ENCODE measurements around the gene FAM193B.

FAM193B gene

DNA sequence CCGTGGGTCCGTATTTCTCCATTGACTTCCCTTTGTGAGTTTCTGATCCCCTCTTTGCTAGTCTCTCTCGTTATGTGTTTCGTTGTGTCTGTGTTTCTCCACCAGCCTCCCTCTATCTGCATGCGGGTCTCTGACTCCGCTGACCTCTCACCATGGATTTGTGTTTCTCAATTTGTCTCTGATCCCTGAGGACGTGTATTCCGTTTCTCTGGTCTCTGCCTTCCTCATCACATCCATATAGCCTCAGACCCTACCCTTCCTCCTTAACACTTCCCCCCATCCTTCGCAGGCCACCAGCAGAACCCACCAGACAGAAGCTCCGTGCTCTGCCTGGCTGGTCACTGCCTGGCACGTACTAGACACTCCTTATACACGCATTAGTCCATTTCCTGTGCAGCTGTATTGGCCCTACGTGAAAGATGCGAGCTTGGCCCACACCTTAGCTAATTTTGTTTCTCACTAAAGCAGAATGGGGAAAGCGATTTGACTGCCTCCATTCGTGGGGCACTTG is 46.2 kb upstream of the FAM193B start:
- H3K4me3 ChIP-seq (ENCODE audit: low read depth, low read length): peak overlapping the region; percentile 75
- peak; percentile 13 for DNase-seq (ENCODE audit: low read depth, low spot score)
- in situ Hi-C loops (cut with HindIII; ENCODE audit: low sequenced_read_pairs): no loop called here
- TF ChIP-seq, protein P1, sequence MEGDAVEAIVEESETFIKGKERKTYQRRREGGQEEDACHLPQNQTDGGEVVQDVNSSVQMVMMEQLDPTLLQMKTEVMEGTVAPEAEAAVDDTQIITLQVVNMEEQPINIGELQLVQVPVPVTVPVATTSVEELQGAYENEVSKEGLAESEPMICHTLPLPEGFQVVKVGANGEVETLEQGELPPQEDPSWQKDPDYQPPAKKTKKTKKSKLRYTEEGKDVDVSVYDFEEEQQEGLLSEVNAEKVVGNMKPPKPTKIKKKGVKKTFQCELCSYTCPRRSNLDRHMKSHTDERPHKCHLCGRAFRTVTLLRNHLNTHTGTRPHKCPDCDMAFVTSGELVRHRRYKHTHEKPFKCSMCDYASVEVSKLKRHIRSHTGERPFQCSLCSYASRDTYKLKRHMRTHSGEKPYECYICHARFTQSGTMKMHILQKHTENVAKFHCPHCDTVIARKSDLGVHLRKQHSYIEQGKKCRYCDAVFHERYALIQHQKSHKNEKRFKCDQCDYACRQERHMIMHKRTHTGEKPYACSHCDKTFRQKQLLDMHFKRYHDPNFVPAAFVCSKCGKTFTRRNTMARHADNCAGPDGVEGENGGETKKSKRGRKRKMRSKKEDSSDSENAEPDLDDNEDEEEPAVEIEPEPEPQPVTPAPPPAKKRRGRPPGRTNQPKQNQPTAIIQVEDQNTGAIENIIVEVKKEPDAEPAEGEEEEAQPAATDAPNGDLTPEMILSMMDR (IDR thresholded peaks at IDR 0.05; ENCODE audit: low read depth, low read length): no peak

DNA sequence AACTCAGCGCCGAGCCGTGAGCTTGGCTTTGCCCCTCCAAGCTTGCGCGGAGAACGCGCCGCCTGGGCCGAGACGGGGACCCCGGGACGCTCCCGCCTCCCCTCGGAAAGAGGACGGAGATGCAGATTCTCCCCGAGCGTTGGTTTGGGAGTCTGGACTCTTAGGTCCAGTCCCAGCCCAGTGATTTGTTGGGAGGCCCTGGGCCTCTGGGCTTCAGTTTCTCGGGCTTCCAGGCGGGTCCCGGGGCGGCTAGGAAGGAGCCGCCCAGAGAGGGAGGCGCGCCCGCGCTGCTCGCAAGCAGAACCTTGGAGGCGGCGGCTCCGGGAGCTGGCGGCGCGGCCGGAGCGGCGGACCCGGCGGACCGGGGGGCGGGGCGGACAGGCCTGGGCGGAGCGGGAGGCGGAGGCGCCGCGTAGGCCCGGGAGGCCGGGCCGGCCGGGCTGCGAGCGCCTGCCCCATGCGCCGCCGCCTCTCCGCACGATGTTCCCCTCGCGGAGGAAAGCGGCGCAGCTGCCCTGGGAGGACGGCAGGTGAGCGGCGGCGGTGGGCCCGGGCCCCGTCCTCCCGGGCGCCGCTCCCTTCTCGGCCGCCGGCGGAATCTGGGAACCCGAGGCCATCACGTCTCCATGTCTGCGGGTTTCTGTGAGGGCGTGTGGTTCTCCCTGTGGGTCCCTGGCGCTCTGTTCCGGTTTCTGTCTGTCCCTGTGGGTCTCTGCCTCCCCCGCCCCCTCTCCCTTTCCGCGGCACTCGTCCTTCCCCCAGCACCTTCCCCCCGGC is 45.6 kb upstream of the FAM193B start, which contains the start of gene B4GALT7:
Gene B4GALT7 (plus strand): TSS at position 402 of the 777 bp plus-strand sequence. CDS start 79 bp downstream, at position 481.
- TF ChIP-seq, protein P1 (IDR thresholded peaks at IDR 0.05; ENCODE audit: low read depth, low read length): no peak
- in situ Hi-C loops (cut with HindIII; ENCODE audit: low sequenced_read_pairs): no loop called here
- peak; percentile 71 for DNase-seq (ENCODE audit: low read depth, low spot score)
- peak within 1 kb of the TSS; percentile 75 for H3K4me3 ChIP-seq (ENCODE audit: low read depth, low read length)

DNA sequence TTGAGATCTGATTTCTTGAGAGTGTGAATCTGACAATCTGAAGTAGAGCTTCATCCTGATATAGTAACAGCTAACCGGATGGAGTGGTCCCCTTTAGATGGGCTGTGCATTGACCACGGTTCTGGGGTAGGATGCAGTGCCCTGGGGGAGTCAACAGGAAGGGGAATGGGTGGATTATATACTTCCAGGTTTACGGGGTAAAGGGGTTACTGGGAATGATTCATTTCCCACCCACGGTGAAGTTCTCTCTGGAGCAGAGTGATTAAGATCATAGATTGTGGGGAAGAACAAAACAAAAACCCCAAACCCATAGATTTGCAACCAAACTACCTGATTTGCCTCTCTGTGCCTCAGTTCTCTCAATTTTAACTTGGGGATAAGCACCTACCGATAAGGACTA is 44.1 kb upstream of the FAM193B start:
- in situ Hi-C loops (cut with HindIII; ENCODE audit: low sequenced_read_pairs): no loop called here
- no peak overlapping the region for H3K4me3 ChIP-seq (ENCODE audit: low read depth, low read length)
- DNase-seq (ENCODE audit: low read depth, low spot score): no peak
- TF ChIP-seq, protein P1 (IDR thresholded peaks at IDR 0.05; ENCODE audit: low read depth, low read length): no peak

DNA sequence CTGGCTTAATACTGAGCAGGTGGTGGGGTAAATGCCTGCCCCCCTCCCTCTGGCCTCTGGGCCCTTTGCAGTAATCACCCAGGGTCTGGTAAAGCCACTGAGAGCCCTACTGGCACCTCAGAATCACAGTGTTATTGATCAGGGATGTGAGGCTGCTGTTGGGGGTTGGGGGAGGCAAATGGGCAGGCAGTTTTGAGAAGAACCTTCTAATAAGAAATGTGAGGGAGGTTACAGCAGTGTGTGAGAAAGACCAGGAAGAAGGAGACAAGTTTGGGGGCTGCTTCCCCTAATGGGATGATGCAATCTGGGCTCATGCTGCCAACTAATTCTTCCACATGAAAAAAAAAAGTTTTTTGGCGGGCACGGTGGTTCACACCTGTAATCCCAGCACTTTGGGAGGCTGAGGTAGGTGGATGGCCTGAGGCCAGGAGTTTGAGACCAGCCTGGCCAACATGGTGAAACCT is 42.4 kb upstream of the FAM193B start:
- in situ Hi-C loops (cut with HindIII; ENCODE audit: low sequenced_read_pairs): no loop called here
- TF ChIP-seq, protein P1 (IDR thresholded peaks at IDR 0.05; ENCODE audit: low read depth, low read length): no peak
- no peak for DNase-seq (ENCODE audit: low read depth, low spot score)
- no peak overlapping the region for H3K4me3 ChIP-seq (ENCODE audit: low read depth, low read length)

DNA sequence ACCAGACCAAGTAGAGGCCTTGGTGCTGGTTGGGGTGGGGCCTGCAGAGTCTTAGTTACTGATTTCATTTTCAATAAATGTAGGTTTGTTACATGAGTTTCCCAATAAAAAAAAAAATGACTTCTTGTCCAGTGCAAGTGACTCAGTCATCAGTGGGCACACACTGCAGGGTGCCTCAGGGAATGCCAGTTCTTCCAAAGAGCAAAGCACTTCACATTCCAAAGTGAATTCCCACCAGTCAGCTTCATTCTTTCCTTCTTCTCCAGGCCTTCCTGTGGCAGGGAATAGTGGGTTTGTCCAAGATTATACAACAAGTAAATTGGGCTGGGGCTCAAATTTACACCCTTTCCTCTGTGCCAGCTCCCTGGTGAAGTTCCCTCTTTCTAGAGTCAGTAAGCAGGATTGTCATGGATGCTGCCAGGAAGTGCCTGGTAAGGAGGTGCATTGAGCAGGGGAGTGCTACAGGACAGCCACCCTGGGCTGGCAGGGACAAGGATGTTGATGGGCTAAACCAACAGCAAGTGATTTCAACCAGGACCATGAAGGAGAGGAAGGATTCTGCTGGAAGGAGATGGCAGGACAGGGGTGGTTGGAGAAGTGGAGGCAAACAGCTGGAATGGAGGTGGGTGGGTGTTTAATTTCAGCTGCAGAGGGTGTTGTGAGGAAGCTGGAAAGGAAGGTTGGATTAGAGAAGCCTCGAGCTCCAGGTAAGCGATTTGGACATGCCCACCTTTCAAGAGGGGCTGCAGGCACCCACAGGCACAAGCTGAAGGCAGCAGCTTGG is 41.8 kb upstream of the FAM193B start:
- in situ Hi-C loops (cut with HindIII; ENCODE audit: low sequenced_read_pairs): no loop called here
- no peak overlapping the region for H3K4me3 ChIP-seq (ENCODE audit: low read depth, low read length)
- DNase-seq (ENCODE audit: low read depth, low spot score): no peak
- TF ChIP-seq, protein P1 (IDR thresholded peaks at IDR 0.05; ENCODE audit: low read depth, low read length): no peak

DNA sequence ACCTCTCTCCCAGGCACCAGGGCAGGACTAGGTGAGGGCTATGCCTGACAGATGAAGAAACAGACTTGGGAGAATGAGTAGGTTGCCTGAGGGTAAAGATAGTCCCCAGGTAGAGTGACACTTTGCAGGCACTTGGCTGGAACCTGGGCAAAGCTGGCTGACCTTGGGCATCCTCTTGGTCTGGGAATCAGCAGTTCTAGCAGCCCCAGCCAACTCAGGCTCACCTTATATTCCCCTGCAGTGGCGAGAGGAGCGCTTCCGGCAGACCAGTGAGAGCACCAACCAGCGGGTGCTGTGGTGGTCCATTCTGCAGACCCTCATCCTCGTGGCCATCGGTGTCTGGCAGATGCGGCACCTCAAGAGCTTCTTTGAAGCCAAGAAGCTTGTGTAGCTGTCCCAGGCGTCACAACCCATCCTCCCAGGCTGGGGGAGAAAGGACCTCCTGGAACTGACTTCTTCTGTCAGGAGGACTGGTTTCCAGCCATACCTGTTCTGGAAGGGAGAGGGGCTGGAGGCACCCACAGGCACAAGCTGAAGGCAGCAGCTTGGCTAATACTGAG is 40.7 kb upstream of the FAM193B start:
- DNase-seq (ENCODE audit: low read depth, low spot score): no peak
- TF ChIP-seq, protein P1 (IDR thresholded peaks at IDR 0.05; ENCODE audit: low read depth, low read length): no peak
- H3K4me3 ChIP-seq (ENCODE audit: low read depth, low read length): no peak overlapping the region
- in situ Hi-C loops (cut with HindIII; ENCODE audit: low sequenced_read_pairs): no loop called here

Data from astrocyte of the spinal cord (primary cell).